ENCODE measurements around the gene SLC9C1.
"Not testable (repeated sequence)": the region's sequence is repeated elsewhere in the genome, so short reads cannot be mapped to it uniquely, and the experiment has no call there.

SLC9C1 gene

DNA sequence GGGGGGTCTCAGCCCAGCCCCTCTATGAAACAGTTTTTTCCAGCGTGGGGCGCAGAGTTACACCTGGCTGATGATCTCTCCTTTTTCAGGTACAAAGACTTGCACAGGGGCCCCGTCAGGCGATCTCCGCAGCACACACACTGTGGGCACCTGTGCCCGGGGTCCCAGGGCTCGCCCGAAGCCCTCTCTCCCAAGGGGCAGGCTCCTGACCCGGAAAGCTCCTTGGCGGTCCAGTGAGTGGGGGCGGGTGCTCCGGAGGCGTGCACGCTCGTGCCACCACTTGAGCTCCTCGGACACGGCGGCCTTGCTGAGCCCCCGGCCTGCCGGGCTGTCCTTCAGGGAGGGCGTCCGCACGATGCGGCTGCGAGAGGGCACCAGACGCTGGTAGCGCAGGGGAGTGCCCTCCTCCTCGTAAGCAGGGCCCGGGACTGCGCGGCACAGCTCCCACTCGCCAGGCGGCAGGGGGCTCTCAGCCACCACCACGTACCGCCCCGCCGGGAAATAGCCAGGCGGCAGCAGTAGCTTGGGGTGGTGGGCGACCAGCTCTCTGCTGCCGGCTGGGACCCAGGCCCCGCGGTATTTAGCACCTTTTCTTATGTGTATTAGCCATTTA is 108.5 kb downstream of the SLC9C1 start:
- DNase-seq, result not testable (repeated sequence)

DNA sequence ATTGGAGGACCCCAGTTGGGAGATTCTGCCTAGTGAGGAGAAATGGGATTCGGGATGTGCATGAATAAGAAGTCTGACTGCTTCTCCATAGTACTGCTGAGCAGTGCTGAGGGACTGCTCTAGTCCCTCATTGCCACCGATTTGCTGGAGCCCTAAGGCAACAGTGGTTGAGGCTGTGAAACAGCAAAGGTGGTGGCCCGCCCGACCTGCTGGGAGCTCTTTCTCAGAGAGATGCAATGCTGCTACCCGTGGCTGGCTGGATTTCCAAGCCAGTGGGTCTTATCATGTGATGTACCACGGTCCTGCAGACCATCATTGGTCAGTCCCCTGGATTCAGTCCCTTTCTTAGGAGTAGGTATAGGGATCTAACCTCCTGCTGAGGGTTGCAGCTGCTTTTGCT is 118.4 kb downstream of the SLC9C1 start:
- DNase-seq, result no peak

DNA sequence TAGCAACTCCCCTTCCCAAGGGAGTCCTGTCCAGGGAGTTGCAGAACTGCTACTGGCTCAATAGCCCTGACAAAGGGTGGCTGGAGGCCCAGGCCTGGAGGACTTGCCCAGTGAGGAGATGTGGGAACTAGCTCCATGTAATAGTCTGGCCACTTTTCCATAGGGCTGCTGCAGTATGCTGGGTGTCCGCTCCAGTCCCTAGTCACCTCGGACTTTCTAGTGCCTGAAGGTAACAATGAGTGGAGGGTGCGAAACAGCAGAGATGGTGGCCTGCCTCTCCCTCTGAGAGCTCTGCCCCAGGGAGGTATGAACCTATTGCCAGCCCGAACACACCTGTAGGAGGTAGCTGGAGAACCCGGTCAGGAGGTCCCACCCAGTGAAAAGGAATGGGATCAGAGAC is 119.0 kb downstream of the SLC9C1 start:
- DNase-seq, result no peak

- DNase-seq, result no peak
Measured at GRCh38 chr3:112171144-112171543, 122.9 kb downstream of the SLC9C1 start.

- DNase-seq, result no peak
Measured at GRCh38 chr3:112170046-112170445, 124.0 kb downstream of the SLC9C1 start.

DNA sequence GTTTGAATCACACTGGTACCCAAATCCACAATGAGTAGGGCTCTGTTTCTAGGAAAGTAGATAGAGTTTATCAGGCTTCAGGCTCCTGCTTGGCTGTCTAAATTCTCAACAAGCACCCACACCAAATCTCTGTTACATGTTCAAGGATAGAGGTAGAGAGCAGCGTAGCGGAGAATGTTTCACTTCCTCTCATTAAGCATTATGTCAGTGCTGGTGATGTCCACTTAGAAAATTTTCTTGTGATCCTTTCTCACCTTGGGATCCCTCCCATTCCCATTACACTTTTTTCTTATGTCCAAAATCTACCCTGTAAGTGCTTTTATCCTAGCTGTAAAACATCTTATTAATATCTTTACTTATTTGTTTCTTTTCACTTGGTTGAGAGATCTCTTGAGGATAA is 126.3 kb downstream of the SLC9C1 start:
- DNase-seq, result no peak

GRCh38 chr3:112149136-112149535 is 144.9 kb downstream of the SLC9C1 start:
- DNase-seq, result no peak

DNA sequence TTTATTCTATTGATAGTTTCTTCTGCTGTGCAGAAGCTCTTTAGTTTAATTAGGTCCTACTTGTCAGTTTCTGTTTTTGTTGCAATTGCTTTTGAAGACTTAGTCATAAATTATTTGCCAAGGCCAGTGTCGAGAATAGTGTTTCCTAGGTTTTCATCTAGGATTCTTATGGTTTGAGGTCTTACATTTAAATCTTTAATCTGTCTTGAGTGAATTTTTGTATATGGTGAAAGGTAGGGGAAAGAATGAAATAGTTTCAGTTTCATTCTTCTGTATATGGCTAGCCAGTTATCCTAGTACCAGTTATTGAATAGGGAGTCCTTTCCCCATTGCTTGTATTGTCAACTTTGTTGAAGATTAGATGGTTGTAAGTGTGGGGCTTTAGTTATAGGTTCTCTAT is 150.3 kb downstream of the SLC9C1 start:
- no peak for DNase-seq

DNA sequence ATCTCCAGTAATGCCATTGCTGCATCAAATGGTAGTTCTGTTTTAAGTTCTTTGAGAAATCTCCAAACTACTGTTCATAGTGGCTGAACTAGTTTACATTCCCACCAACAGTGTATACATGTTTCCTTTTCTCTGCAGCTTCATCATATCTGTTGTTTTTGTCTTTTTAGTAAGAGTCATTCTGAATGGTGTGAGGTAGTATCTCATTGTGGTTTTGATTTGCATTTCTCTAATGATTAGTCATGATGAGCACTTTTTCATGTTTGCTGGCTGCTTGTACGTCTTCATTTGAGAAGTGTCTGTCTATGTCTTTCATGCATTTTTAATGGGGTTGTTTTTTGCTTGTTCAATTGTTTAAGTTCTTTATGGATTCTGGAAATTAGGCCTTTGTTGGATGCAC is 150.8 kb downstream of the SLC9C1 start:
- DNase-seq, result no peak

DNA sequence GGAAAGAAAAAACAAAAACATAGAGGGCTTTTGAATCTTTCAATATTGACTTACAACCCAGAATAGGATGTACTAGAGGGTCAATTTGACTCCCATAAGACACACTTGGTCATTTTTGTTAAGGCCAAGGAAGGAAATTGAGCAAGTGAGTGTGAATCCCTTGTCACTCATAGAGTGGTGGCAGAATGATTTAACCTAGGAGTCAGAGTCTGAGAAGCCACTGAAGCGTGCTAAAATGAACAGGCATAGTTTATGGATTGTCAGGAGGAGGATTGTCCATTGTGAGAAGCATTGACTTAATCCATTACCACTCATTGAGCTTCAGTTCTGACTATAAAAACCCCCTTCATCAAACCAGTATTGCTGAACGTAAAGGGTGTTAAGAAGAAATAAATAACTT is 152.7 kb downstream of the SLC9C1 start:
- no peak for DNase-seq

- no peak for DNase-seq
Measured at GRCh38 chr3:112140584-112140983, 153.4 kb downstream of the SLC9C1 start.

DNA sequence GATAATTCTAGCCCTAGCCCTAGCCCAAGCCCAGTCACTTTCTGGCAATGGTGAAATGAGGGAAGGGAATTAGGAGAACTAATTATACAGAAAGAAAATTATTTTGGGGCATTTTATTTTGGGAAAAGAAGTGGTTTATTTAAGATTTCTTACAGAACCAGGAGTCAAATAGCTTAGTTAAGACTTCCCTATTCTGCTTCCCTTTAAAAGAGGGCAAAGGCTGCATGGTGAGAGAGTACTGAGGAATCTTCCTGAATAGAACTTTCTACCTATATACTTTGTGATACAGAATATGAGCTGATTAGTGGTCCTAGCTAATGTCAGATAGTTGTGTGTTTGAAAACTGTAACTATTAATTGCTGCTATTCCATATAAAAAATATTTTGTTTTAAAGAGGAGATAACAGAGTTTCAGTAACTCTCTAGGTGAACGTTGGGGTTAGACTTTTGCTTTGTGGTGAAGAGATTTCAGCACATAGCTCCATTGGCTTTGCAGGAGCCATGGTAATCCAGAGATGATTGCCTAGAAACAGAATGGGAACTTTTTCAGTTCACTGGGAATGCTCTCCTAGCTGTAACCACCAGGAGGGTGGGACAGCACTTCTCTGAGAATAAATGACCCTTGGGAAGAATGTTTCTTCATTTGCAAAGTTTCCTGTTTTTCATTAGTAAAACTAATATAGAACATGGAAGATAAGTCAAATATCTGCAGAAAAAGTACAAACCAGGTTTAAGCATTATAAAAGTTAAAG is 155.6 kb downstream of the SLC9C1 start:
- no peak for DNase-seq

- no peak for DNase-seq
Measured at GRCh38 chr3:112137781-112138180, 156.2 kb downstream of the SLC9C1 start.

DNA sequence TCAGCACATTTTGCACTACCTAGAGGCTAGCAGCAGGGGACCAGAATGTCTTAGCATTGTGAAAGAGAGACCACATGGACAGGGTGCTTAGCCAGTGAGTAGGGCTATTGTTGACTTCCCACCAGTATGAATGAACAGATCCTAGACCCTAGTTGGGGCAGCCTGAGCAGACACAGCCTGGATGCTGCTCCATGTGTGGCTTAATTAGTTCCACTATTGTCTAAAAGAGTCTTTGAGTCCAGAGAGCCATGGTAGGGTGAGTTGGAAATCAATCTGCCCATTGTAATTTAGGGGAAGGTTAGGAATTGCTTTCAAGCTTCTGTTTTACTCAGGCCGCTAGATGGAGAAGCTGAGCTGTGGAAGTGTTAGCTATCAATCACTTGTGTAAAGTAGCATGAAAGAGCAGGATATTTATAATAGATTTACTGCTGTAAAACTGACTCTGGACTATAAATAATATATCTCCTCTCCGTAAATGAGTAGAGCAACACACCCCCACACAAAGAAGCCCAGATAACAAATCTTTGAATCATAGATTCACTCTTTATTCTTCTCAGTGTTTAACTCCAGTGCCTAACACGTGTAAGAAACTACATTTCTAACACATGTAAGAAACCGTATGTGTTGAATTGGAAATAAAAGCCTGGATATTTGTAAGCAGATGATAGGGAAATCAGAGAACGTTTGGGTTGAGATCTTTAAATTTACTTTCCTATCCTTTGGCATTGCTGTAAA is 156.9 kb downstream of the SLC9C1 start:
- DNase-seq, result peak; percentile 63

DNA sequence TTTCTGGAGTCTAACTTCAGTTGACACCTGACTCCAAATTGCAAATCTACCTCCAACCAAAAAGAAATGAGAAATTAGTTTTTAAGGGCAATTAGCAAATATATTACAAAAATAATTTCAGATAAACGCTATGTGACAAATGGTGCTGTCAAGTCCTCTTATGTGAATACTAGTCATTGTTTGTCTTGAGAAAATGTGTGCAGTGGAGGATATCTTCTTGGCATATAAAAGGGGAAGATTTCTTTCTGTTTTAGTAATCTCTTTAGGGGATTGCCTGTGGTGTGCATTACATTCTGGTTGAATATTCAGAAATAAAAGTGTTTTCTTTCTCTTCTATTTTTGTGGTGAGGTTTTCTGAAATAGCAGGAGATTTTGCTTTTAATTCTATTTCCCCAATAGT is 158.0 kb downstream of the SLC9C1 start:
- no peak for DNase-seq

- peak; percentile 49 for DNase-seq
Measured at GRCh38 chr3:112134335-112135124, 159.5 kb downstream of the SLC9C1 start.

GRCh38 chr3:112133626-112134334 is 160.2 kb downstream of the SLC9C1 start:
- DNase-seq, result no peak

DNA sequence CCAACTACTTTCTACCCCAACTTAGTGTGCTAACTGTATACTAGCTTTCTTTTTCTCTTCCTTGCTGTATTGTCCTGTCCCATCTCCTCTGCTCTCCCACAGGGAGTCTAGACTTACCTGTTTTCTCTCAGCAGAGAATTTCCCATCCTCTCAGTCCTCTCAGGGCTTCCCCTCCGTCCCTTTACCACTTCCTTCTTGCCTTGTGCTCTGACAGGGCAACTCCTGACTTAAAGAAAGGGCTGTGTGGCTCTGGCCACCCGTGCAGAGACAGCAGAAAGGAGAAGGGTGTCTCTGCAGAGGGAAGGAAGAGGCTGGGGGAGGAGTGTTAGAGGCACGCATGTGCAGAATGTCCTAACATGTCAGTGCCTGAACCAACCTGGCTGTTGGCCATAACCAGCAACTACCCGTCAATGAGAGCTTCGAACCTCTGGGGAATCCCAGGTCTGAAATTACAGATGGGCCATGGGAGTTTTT is 161.0 kb downstream of the SLC9C1 start, which contains the start of gene GCSAM:
Gene GCSAM, minus strand, starts transcription at position 274 of the 474 bp plus-strand sequence. Its CDS starts 128 bp downstream, at position 146.
- DNase-seq, result peak; percentile 76

- peak; percentile 9 for DNase-seq
Measured at GRCh38 chr3:112132554-112132953, 161.5 kb downstream of the SLC9C1 start.

DNA sequence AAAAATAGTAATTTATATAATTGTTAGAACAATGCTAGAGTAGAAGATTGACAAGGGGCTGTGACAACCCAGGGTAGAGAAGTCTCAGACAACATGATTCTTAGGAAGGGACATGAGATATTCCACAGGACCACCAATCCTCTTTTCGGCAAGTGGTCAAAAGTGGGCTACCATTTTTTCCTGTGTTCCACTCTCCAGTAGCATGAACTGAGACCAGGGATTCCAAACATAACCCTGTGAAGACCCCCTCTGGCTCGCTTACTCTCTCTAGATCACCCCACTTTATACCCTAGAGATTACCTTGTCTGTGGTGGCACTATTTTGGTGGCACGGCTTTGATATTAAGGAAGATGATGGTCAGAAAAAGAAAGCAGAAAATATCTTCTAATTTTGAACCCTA is 161.9 kb downstream of the SLC9C1 start:
- no peak for DNase-seq

DNA sequence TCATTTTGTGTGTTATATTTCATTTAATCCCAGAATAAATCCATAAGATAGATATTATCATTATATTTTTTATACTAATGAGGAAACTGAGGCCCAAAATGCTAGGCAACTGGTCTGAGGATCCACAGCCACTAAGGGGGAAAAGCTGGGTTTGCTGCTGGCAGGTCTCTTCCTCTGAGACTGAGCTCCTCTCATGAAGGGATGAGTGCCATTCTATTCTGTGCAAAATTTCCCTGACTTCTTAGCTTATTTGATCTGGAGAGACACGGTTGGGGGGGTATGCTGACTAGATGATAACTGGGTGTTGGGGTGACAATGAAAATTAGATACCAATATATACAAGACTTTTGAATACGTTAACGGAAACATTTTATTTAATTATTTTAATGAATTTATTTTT is 162.9 kb downstream of the SLC9C1 start:
- no peak for DNase-seq

- no peak for DNase-seq
Measured at GRCh38 chr3:112130638-112130993, 163.4 kb downstream of the SLC9C1 start.
